ENCODE data around the gene EDEM2.
"Not testable (repeated sequence)": the region's sequence is repeated elsewhere in the genome, so short reads cannot be mapped to it uniquely, and the experiment has no call there.

Gene EDEM2

GRCh38 chr20:35085477-35086225 lies 61.5 kb downstream of the EDEM2 start:
- DNase-seq: no peak

GRCh38 chr20:35084998-35085397 lies 62.1 kb downstream of the EDEM2 start:
- DNase-seq: no peak

GRCh38 chr20:35080348-35080642 lies 66.8 kb downstream of the EDEM2 start:
- DNase-seq: not testable (repeated sequence)

GRCh38 chr20:35079472-35080347 lies 67.4 kb downstream of the EDEM2 start:
- DNase-seq: no peak

GRCh38 chr20:35077872-35078271 lies 69.3 kb downstream of the EDEM2 start:
- no peak for DNase-seq

GRCh38 chr20:35077341-35077740 lies 69.8 kb downstream of the EDEM2 start:
- DNase-seq: no peak

- DNase-seq: not testable (repeated sequence)
Observed at GRCh38 chr20:35071436-35072153, 75.5 kb downstream of the EDEM2 start.

- DNase-seq: no peak
Observed at GRCh38 chr20:35066194-35066593, 80.9 kb downstream of the EDEM2 start.
